IMR-90 (cell line): ENCODE results near the gene GALNT16. TPM values are rescaled to one million over a fixed set of nuclear protein-coding genes. Genes with fewer than 3 reads are reported as not detected.

Experiments used
- ATAC-seq: fragments of 200-7000 bp; cut with Tn5 transposase; 2 replicates; pipeline ENCODE4 v1.9.1; 2020; ENCODE audit warnings: low read depth, mild to moderate bottlenecking, moderate library complexity
- Bru-seq: library from RNA; stranded (reverse); fragments of 400-500 nt; gene quantifications from one replicate; lab custom pipeline; 2021; lab: Mats Ljungman, UMichigan
- BruChase-seq, 2 experiments: library from RNA; stranded (reverse); fragments of 400-500 nt; gene quantifications; one replicate each; lab custom pipeline; 2021; lab: Mats Ljungman, UMichigan
- BruUV-seq: library from RNA; stranded (reverse); fragments of 400-500 nt; replicated peaks from 2 replicates; lab custom pipeline; 2021; lab: Mats Ljungman, UMichigan
- CTCF ChIA-PET: fragments of 300-600 bp; formaldehyde crosslinking; extraction: SDS; loops from one replicate; lab custom pipeline; 2021; ENCODE audit warnings: antibody characterized with exemption; lab: Yijun Ruan, JAX
- POLR2A ChIA-PET: fragments of 300-600 bp; sonication (Branson Sonifier 250); formaldehyde crosslinking; loops from one replicate; lab custom pipeline; 2022; ENCODE audit warnings: antibody characterized with exemption; ENCODE audit not compliant: unreplicated experiment; lab: Charles Lee
- DNase-seq: peaks from one replicate; pipeline ENCODE4 v3.0.0; 2013
- H2AFZ ChIP-seq: replicated peaks from 2 replicates; pipeline ENCODE3; 2013; ENCODE audit warnings: low read length, mild to moderate bottlenecking; ENCODE audit not compliant: poor library complexity
- H2AK5ac ChIP-seq: 2 replicates; pipeline ENCODE4 v1.6.1; 2013; ENCODE audit warnings: low read depth, low read length, inconsistent platforms
- H2AK9ac ChIP-seq: replicated peaks from 2 replicates; pipeline ENCODE3; 2013; ENCODE audit warnings: mild to moderate bottlenecking, low read depth, low read length, moderate library complexity; ENCODE audit not compliant: poor library complexity
- H2BK120ac ChIP-seq: 2 replicates; pipeline ENCODE4 v1.6.1; 2013; ENCODE audit warnings: low read depth, low read length, inconsistent platforms
- H2BK15ac ChIP-seq: 3 replicates; pipeline ENCODE4 v1.6.1; 2013; ENCODE audit warnings: low read depth, low read length, inconsistent platforms
- H2BK20ac ChIP-seq: 2 replicates; pipeline ENCODE4 v1.6.1; 2013; ENCODE audit warnings: low read depth, mild to moderate bottlenecking, inconsistent platforms, low read length, moderate library complexity
- H2BK5ac ChIP-seq: 2 replicates; pipeline ENCODE4 v1.6.1; 2013; ENCODE audit warnings: mild to moderate bottlenecking, low read depth, low read length, inconsistent platforms; ENCODE audit not compliant: poor library complexity, severe bottlenecking
- H3K14ac ChIP-seq: replicated peaks from 2 replicates; pipeline ENCODE4 v1.6.1; 2013; ENCODE audit warnings: low read depth, low read length, inconsistent platforms
- H3K18ac ChIP-seq: 2 replicates; pipeline ENCODE4 v1.6.1; 2013; ENCODE audit warnings: low read depth, low read length, control low read depth
- H3K23ac ChIP-seq: 2 replicates; pipeline ENCODE4 v1.6.1; 2013; ENCODE audit warnings: low read depth, low read length, inconsistent platforms
- H3K27ac ChIP-seq: 2 replicates; pipeline ENCODE4 v1.5.1; 2013; ENCODE audit warnings: mild to moderate bottlenecking, control low read depth, low read length; ENCODE audit not compliant: insufficient read depth
- H3K27me3 ChIP-seq: 2 replicates; pipeline ENCODE4 v1.6.1; 2013; ENCODE audit warnings: low read length; ENCODE audit not compliant: control insufficient read depth, insufficient read depth
- H3K36me3 ChIP-seq: 2 replicates; pipeline ENCODE4 v1.6.1; 2013; ENCODE audit warnings: low read length, mixed read lengths; ENCODE audit not compliant: control insufficient read depth, insufficient read depth
- H3K4ac ChIP-seq: 2 replicates; pipeline ENCODE4 v1.6.1; 2013; ENCODE audit warnings: low read depth, low read length, inconsistent platforms
- H3K4me1 ChIP-seq: 2 replicates; pipeline ENCODE4 v1.6.1; 2013; ENCODE audit warnings: low read length, mixed read lengths; ENCODE audit not compliant: control insufficient read depth, insufficient read depth
- H3K4me2 ChIP-seq: 2 replicates; pipeline ENCODE4 v1.6.1; 2013; ENCODE audit warnings: low read depth, mild to moderate bottlenecking, control low read depth, low read length, moderate library complexity
- H3K4me3 ChIP-seq: 2 replicates; pipeline ENCODE4 v1.5.1; 2013; ENCODE audit warnings: low read depth, mild to moderate bottlenecking, control low read depth, low read length, moderate library complexity; ENCODE audit not compliant: insufficient read depth
- H3K56ac ChIP-seq: 2 replicates; pipeline ENCODE4 v1.6.1; 2013; ENCODE audit warnings: low read length, inconsistent platforms; ENCODE audit not compliant: insufficient read depth; ENCODE audit errors: extremely low read depth
- H3K79me1 ChIP-seq, 2 experiments: 2 replicates each; pipeline ENCODE4 v1.6.1; 2013; ENCODE audit warnings: low read length in 2 of 2, inconsistent platforms in 1 of 2, low read depth in 1 of 2
- H3K9ac ChIP-seq: 2 replicates; pipeline ENCODE4 v1.6.1; 2013; ENCODE audit warnings: low read depth, low read length, control low read depth
- H3K9me1 ChIP-seq: 2 replicates; pipeline ENCODE4 v1.6.1; 2013; ENCODE audit warnings: low read length, inconsistent platforms; ENCODE audit not compliant: insufficient read depth
- H3K9me3 ChIP-seq: 2 replicates; pipeline ENCODE4 v1.6.1; 2013; ENCODE audit warnings: low read length; ENCODE audit not compliant: control insufficient read depth, insufficient read depth
- H4K20me1 ChIP-seq: 2 replicates; pipeline ENCODE4 v1.6.1; 2013; ENCODE audit warnings: low read length, inconsistent platforms; ENCODE audit not compliant: insufficient read depth
- H4K5ac ChIP-seq: 2 replicates; pipeline ENCODE4 v1.6.1; 2013; ENCODE audit warnings: mild to moderate bottlenecking, low read depth, low read length, control low read depth
- H4K8ac ChIP-seq, 2 experiments: 2 replicates each; pipeline ENCODE4 v1.6.1; 2013; ENCODE audit warnings: low read depth in 2 of 2, low read length in 2 of 2, control low read depth in 1 of 2, inconsistent platforms in 1 of 2
- H4K91ac ChIP-seq: 2 replicates; pipeline ENCODE4 v1.6.1; 2013; ENCODE audit warnings: low read depth, low read length, inconsistent platforms; ENCODE audit not compliant: insufficient read depth
- CEBPB ChIP-seq: IDR thresholded peaks from 2 replicates; pipeline ENCODE4 v1.6.1; 2012; ENCODE audit warnings: low read depth, low read length, improper control_type of control experiment
- CHD1 ChIP-seq: IDR thresholded peaks from 2 replicates; pipeline ENCODE4 v1.6.1; 2012; ENCODE audit warnings: low read depth, low read length, improper control_type of control experiment
- CTCF ChIP-seq: conservative IDR thresholded peaks from 2 replicates; pipeline ENCODE4 v1.5.1; 2012; ENCODE audit warnings: mild to moderate bottlenecking, low read depth, low read length, improper control_type of control experiment
- MAZ ChIP-seq: IDR thresholded peaks from 2 replicates; pipeline ENCODE4 v1.6.1; 2012; ENCODE audit warnings: low read depth, mild to moderate bottlenecking, low read length, improper control_type of control experiment, moderate library complexity, borderline replicate concordance
- MXI1 ChIP-seq: IDR thresholded peaks from 2 replicates; pipeline ENCODE4 v1.6.1; 2012; ENCODE audit warnings: low read depth, mild to moderate bottlenecking, low read length, moderate library complexity, borderline replicate concordance
- POLR2A ChIP-seq: IDR thresholded peaks from 2 replicates; pipeline ENCODE4 v1.6.1; 2012; ENCODE audit warnings: mild to moderate bottlenecking, low read depth, low read length
- RAD21 ChIP-seq: IDR thresholded peaks from 2 replicates; pipeline ENCODE4 v1.6.1; 2012; ENCODE audit warnings: low read length, improper control_type of control experiment
- RCOR1 ChIP-seq: IDR thresholded peaks from 2 replicates; pipeline ENCODE4 v1.6.1; 2012; ENCODE audit warnings: mild to moderate bottlenecking, low read length, improper control_type of control experiment; ENCODE audit not compliant: insufficient replicate concordance
- WGBS, 2 experiments: methylation state at CpG; one replicate each; pipeline versions ENCODE4 v1.1.5 to v1.1.7; 2013; ENCODE audit warnings: missing lambda C conversion rate in 2 of 2; ENCODE audit not compliant: insufficient read length in 1 of 2; ENCODE audit errors: extremely low coverage in 2 of 2; 5-methylcytosine and 5-hydroxymethylcytosine counted together
- dilution Hi-C: fragments of 300-500 bp; cut with HindIII; formaldehyde crosslinking; loops from one replicate; pipeline ENCODE4 v1.14.3; 2018; ENCODE audit warnings: low sequenced_read_pairs; ENCODE audit not compliant: unreplicated experiment
- in situ Hi-C: fragments of 300-500 bp; cut with MboI; formaldehyde crosslinking; loops from 3 replicates; pipeline ENCODE4 v1.14.3; 2019; ENCODE audit warnings: low sequenced_read_pairs, inconsistent platforms, mixed read lengths
- intact Hi-C: fragments of 100-400 bp; cut with micrococcal nuclease; formaldehyde crosslinking; loops from 2 replicates; pipeline ENCODE4 v1.10.0; 2022
- long read RNA-seq: library from polyadenylated mRNA; unstranded; transcript quantifications from one replicate; pipeline ENCODE4 v2.0.0, GENCODE V29; 2021; ENCODE audit not compliant: unreplicated experiment
- polyA plus RNA-seq, 3 experiments: library from polyadenylated mRNA; depleted of rRNA; stranded (reverse); fragments of >200 nt; gene quantifications; 2 replicates each; pipeline ENCODE4 v1.2.3, GENCODE V29; 2012; ENCODE audit warnings: low replicate concordance in 1 of 3
- total RNA-seq: library from RNA; depleted of rRNA; stranded (reverse); fragments of >200 nt; gene quantifications from 2 replicates; pipeline ENCODE4 v1.2.3, GENCODE V29; 2012; rRNA removed

Gene GALNT16
- total RNA-seq (0.28 and 0.36 TPM in 2 replicates), polyA plus RNA-seq (2012; rRNA removed) (0.89 and 1.5 TPM in 2 replicates), Bru-seq, nascent RNA (percentile 31 among the genes with signal in this experiment), BruChase-seq, experiment 1, labeled RNA remaining after a 6-hour chase (percentile 36 among the genes with signal in this experiment), BruChase-seq, experiment 2, labeled RNA remaining after a 2-hour chase (percentile 35 among the genes with signal in this experiment)
- polyA plus RNA-seq (2012; cell fraction: cytosol; rRNA removed): 1.5 and 1.7 TPM in 2 replicates
- 1.6 and 1.7 TPM in 2 replicates for polyA plus RNA-seq (2012; cell fraction: nucleus; rRNA removed; ENCODE audit: low replicate concordance)
- long read RNA-seq, full-length matches to known transcripts: 5 of 6 reads
- long read RNA-seq, partial matches to known transcripts: 1 of 6 reads
- long read RNA-seq, other reads (novel, unspliced or antisense): 0 of 6 reads

DNA sequence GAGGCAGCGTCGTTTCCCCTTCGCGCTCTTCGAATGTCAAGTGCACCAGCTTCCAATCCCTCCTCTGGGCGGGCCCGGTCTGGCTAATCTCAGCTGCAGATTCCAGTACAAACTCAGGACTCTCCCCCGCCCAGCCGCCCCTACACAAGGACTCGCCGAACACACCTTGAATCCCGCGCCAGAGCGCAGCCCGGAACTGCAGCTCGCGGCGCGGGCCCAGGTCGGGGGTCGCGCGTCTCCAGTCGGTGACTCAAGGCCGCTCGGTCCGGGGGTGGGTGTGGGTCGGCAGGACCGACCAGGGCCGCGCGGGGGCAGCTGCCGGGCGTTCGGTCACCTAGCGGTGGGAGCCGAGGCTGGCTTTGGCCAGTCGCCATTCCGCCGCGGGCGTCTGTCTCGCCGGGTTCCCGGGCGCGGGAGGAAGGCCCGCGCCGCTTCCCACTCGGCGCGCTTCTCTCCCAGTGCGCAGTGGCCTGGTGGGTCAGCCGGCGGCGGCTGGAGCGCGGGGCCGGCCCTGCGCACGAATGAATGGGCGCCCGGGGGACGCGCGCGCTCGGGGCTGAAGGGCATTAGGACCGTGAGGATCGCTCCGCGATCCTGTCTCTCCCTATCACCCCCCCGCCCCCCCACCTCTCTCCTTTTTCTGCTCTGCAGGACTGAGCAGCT is at the start of gene GALNT16:
Gene GALNT16, plus strand, starts transcription at position 632 of the 663 bp plus-strand sequence. CDS start 133 bp downstream, outside the sequence.
- TF ChIP-seq CTCF (peak; percentile 32), CEBPB (no peak), MXI1 (no peak), CHD1 (no peak), MAZ (no peak), RAD21 (no peak), RCOR1 (no peak), POLR2A (no peak)
- Histone ChIP-seq H2BK20ac (no peak within 1 kb of the TSS), H3K27me3 (peaks cover 64% of the 10 kb centered on the region), H2AFZ (peak within 1 kb of the TSS; percentile 90), H3K4me1 (peaks cover 2% of the 10 kb centered on the region; the same call in 1 of the 2 replicates), H4K20me1 (peaks cover 8% of the 10 kb centered on the region), H3K18ac (no peak within 1 kb of the TSS), H4K91ac (no peak within 1 kb of the TSS), H3K23ac (peak within 1 kb of the TSS; percentile 41), H2BK5ac (no peak within 1 kb of the TSS), H3K9me3 (no peaks in the 10 kb centered on the region), H3K79me1 (no peaks in the 10 kb centered on the region), H2AK9ac (peak within 1 kb of the TSS; percentile 48), H3K4me2 (peak within 1 kb of the TSS; percentile 94), H3K36me3 (no peaks in the 10 kb centered on the region), H2BK120ac (no peak within 1 kb of the TSS), H4K8ac (no peak within 1 kb of the TSS), H3K27ac (no peak within 1 kb of the TSS), H3K9me1 (peaks cover 7% of the 10 kb centered on the region; the same call in 1 of the 2 replicates), H2BK15ac (no peak within 1 kb of the TSS), H3K4me3 (peak within 1 kb of the TSS; percentile 57), H3K4ac (no peak within 1 kb of the TSS), H2AK5ac (no peak within 1 kb of the TSS), H3K56ac (no peak within 1 kb of the TSS), H3K14ac (no peak within 1 kb of the TSS), H4K5ac (no peak within 1 kb of the TSS), H3K9ac (peak within 1 kb of the TSS; percentile 46; the same call in 1 of the 2 replicates)
- in situ Hi-C loops: loop anchor here (25.0 kb wide), 1 partner anchor 478 kb away; no protein-coding TSS in a partner anchor
- DNase-seq (peak; percentile 12), ATAC-seq (peak; percentile 44)
- intact Hi-C loops: loop anchor here (5.0 kb wide), 1 partner anchor 88 kb away; no protein-coding TSS in a partner anchor
- WGBS, 2 experiments: 1% methylated on average over 26 of the region's 74 CpGs; no CpG with 5 or more reads in 1 of the 2 experiments
- POLR2A ChIA-PET: no interaction called here
- CTCF ChIA-PET: interaction anchor here (0.6 to 1.8 kb wide), 4 partner anchors 11 to 111 kb away, joined by 3 to 6 read pairs (median 5); no protein-coding TSS in a partner anchor
- BruUV-seq: no TSS peak
- dilution Hi-C loops: no loop called here
